Thyroid gland (tissue), 4 donors: Measurements from ENCODE around the gene RNFT1.
"Not testable (repeated sequence)": the region's sequence is repeated elsewhere in the genome, so short reads cannot be mapped to it uniquely, and the experiment has no call there.

ENCODE experiments used
- CTCF ChIP-seq, 6 experiments: fragments of 200-600 bp in 3 of 6; fragments of 450-650 bp in 3 of 6; sonication (generic) in 3 of 6; IDR thresholded peaks; one replicate each; pipeline ENCODE4 v1.5.1; 2016 to 2019; ENCODE audit warnings: antibody characterized with exemption in 6 of 6, mild to moderate bottlenecking in 2 of 6, inconsistent platforms in 1 of 6, moderate library complexity in 1 of 6
- POLR2A ChIP-seq, 2 donors: fragments of 450-650 bp; IDR thresholded peaks; one replicate each; pipeline ENCODE4 v1.6.1; 2017; ENCODE audit warnings: antibody characterized with exemption in 2 of 2, mild to moderate bottlenecking in 2 of 2, moderate library complexity in 1 of 2

DNA sequence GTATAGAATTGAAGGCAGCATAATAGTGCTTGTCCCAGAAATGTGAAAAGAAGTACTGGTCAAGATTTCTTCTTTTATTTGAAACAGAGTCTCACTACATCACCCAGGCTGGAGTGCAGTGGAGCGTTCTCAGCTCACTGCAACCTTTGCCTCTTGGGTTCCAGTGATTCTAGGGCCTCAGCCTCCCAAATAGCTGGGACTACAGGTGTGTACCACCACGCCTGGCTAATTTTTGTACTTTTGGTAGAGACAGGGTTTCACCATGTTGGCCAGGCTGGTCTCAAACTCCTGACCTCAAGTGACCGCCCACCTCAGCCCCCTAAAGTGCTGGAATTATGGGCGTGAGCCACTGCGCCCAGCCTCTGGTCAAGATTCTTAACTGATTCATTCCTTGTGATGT lies 43.9 kb downstream of the RNFT1 start:
- not testable (repeated sequence) for TF ChIP-seq CTCF, POLR2A (IDR thresholded peaks at IDR 0.05)
